ENCODE results near the gene RNMT. TPM values are rescaled to one million over a fixed set of nuclear protein-coding genes. Genes with fewer than 3 reads are reported as not detected.

Gene RNMT
- polyA plus RNA-seq, 1 donor from 2014 or later = 62.8 TPM

- Mint-ChIP-seq H3K27ac (peak overlapping the region in 1 of 3 donors; percentile 17), H3K27me3 (peaks cover 6% of the 10 kb centered on the region), H3K4me1 (peaks cover 0 to 2% (median 0%) of the 10 kb centered on the region in 3 donors), H3K9me3 (no peaks in the 10 kb centered on the region), H3K4me3 (peak overlapping the region in 1 of 4 donors; percentile 28), H3K36me3 (no peaks in the 10 kb centered on the region)
These were observed 85.5 kb downstream of the RNMT start for GRCh38 chr18:13811993-13812392.

DNA sequence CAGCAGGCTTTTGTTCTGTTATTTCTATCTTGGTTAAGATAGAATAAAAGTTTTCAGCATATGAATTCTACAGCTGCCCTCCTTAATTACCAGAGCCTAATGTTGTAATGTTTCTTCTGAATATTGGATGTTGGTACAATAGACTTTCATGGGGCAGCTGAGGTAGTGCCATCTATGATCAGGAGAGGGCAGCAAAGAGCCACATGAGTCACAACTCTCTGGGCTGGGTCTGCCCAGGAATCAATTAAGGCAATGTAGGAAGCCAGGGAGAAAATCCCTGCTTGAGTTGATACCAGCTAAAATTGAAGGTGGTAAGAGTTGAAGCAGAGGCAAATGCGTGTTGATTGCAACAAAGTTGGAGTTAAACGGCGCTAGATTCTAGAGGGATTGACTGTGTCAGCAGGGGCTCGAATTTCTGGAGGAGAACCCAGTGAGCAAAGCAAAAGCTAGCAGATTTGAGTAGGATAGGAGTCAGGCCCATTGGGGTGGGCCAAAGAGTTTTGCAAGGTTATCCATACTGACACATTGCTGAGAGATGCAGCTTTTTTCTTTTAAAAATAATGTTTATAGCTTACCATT is 86.9 kb downstream of the RNMT start:
- Mint-ChIP-seq H3K27me3 (peaks cover 6% of the 10 kb centered on the region), H3K4me1 (peaks cover 0 to 2% (median 0%) of the 10 kb centered on the region in 3 donors), H3K9me3 (no peaks in the 10 kb centered on the region), H3K4me3 (no peak overlapping the region), H3K27ac (no peak overlapping the region), H3K36me3 (no peaks in the 10 kb centered on the region)

Other genes starting within 250 kb of the RNMT start
- 16.5 TPM for gene FAM210A, start 115 bp upstream of the RNMT start, polyA plus RNA-seq
- gene MC5R, start 97.5 kb downstream of the RNMT start, polyA plus RNA-seq = not detected
- not detected for gene MC2R, start 188.9 kb downstream of the RNMT start, polyA plus RNA-seq

Data from IgD-negative memory B cell (primary cell).